ENCODE measurements around the gene MAP1B.

Gene MAP1B

DNA sequence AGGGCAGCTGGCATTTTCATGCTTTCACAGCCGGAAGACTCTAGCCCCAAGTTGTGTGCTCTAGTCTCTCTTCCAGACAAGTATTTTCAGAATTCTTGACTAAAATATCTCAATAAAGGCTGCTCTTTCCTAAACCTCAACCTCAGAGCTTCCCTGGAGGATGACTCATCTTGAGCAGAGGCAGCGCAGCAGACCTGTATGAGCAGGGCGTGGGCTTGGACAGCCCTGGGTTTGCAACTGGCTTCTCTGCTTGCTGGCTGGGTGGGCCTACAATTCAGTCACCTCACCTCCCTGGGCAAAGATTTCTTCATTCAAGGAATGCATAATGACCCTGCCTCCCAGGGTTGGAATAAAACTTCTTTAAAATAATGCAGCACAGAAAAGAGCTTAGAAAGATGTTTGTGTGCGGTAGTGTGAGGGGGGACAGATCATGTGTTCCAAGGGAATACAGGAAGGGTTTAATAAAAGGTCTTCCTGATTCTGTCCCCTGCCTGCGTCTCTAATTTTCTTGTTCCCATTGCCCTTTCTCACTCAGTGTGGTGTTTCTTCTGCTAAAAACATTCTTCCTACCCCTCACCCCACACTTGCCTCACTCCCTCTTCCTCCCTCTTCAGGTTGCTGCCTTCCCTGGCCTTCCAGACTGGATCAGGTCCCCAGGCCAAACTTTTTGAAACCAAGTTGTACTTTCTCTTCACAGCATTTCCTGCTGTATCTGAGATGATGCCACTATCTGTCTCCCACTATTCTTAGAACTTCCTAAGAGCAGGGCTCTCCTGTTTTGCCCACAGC lies 39.4 kb upstream of the MAP1B start:
- no peaks in the 10 kb centered on the region for H3K9me3 ChIP-seq (ENCODE audit: low read length)
- no peaks in the 10 kb centered on the region for H3K4me1 ChIP-seq (ENCODE audit: insufficient read depth, low read length, severe bottlenecking)
- H3K79me2 ChIP-seq (ENCODE audit: insufficient read depth, low read length), result no peaks in the 10 kb centered on the region
- no peaks in the 10 kb centered on the region for H4K20me1 ChIP-seq (ENCODE audit: insufficient read depth, low read length)
- no peaks in the 10 kb centered on the region for H3F3A ChIP-seq (ENCODE audit: insufficient read depth, low read length)
- no peak overlapping the region for H3K4me3 ChIP-seq (ENCODE audit: low read depth, low read length, poor library complexity, severe bottlenecking)
- H3K27ac ChIP-seq (ENCODE audit: low read depth, low read length, poor library complexity, severe bottlenecking), result no peak overlapping the region
- no peaks in the 10 kb centered on the region for H3K9me2 ChIP-seq (ENCODE audit: low read depth, low read length)
- no peak overlapping the region for H3K9ac ChIP-seq (ENCODE audit: low read length)
- TF ChIP-seq EZH2 (IDR thresholded peaks at IDR 0.05; ENCODE audit: borderline replicate concordance, low read length), result no peak
- no peak for TF ChIP-seq CTCF (IDR thresholded peaks at IDR 0.05; ENCODE audit: low read length)
- no peak overlapping the region for H2AFZ ChIP-seq (ENCODE audit: low read length)
- H3K27me3 ChIP-seq (ENCODE audit: insufficient read depth, low read length), result peaks cover 4% of the 10 kb centered on the region; the same call in 1 of the 2 replicates
- H3K36me3 ChIP-seq (ENCODE audit: insufficient read depth, low read length), result no peaks in the 10 kb centered on the region
- H3K4me2 ChIP-seq (ENCODE audit: low read length), result no peak overlapping the region

DNA sequence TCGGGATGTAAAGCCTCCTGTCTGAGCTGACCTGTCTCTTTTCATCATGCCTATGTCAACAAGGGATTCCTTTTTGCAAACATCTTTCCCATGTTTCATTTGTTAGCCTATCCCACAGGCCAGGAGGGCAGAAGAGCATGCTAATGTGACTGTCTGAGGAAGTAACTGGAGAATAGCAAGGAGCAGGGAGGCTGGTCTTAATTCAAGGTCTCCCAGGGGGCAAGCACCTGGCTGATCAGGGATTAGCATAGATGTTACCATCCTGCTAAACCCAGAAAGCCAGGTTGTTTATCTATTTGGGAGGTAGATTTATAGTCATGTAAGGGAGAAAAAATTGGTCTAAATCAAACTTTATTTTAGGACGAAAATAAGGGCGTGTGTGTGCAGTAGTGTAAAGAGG lies 36.7 kb upstream of the MAP1B start:
- Histone ChIP-seq H4K20me1 (ENCODE audit: insufficient read depth, low read length) (no peaks in the 10 kb centered on the region), H3K4me2 (ENCODE audit: low read length) (no peak overlapping the region), H3K9me3 (ENCODE audit: low read length) (no peaks in the 10 kb centered on the region), H3K27me3 (ENCODE audit: insufficient read depth, low read length) (peaks cover 4% of the 10 kb centered on the region; the same call in 1 of the 2 replicates), H3K79me2 (ENCODE audit: insufficient read depth, low read length) (no peaks in the 10 kb centered on the region), H3K9ac (ENCODE audit: low read length) (no peak overlapping the region), H2AFZ (ENCODE audit: low read length) (no peak overlapping the region), H3F3A (ENCODE audit: insufficient read depth, low read length) (no peaks in the 10 kb centered on the region), H3K27ac (ENCODE audit: low read depth, low read length, poor library complexity, severe bottlenecking) (no peak overlapping the region), H3K4me3 (ENCODE audit: low read depth, low read length, poor library complexity, severe bottlenecking) (no peak overlapping the region), H3K36me3 (ENCODE audit: insufficient read depth, low read length) (no peaks in the 10 kb centered on the region), H3K9me2 (ENCODE audit: low read depth, low read length) (no peaks in the 10 kb centered on the region), H3K4me1 (ENCODE audit: insufficient read depth, low read length, severe bottlenecking) (no peaks in the 10 kb centered on the region)
- TF ChIP-seq CTCF (IDR thresholded peaks at IDR 0.05; ENCODE audit: low read length) (no peak), EZH2 (IDR thresholded peaks at IDR 0.05; ENCODE audit: borderline replicate concordance, low read length) (no peak)

- Histone ChIP-seq H3F3A (ENCODE audit: insufficient read depth, low read length) (no peaks in the 10 kb centered on the region), H3K27me3 (ENCODE audit: insufficient read depth, low read length) (peaks cover 4% of the 10 kb centered on the region; the same call in 1 of the 2 replicates), H3K4me1 (ENCODE audit: insufficient read depth, low read length, severe bottlenecking) (no peaks in the 10 kb centered on the region), H3K27ac (ENCODE audit: low read depth, low read length, poor library complexity, severe bottlenecking) (no peak overlapping the region), H3K79me2 (ENCODE audit: insufficient read depth, low read length) (no peaks in the 10 kb centered on the region), H4K20me1 (ENCODE audit: insufficient read depth, low read length) (no peaks in the 10 kb centered on the region), H3K36me3 (ENCODE audit: insufficient read depth, low read length) (no peaks in the 10 kb centered on the region), H3K9me3 (ENCODE audit: low read length) (no peaks in the 10 kb centered on the region), H2AFZ (ENCODE audit: low read length) (no peak overlapping the region), H3K4me2 (ENCODE audit: low read length) (no peak overlapping the region), H3K9me2 (ENCODE audit: low read depth, low read length) (no peaks in the 10 kb centered on the region), H3K4me3 (ENCODE audit: low read depth, low read length, poor library complexity, severe bottlenecking) (no peak overlapping the region), H3K9ac (ENCODE audit: low read length) (no peak overlapping the region)
- TF ChIP-seq CTCF (IDR thresholded peaks at IDR 0.05; ENCODE audit: low read length), result no peak
- TF ChIP-seq EZH2 (IDR thresholded peaks at IDR 0.05; ENCODE audit: borderline replicate concordance, low read length), result no peak
Measured at GRCh38 chr5:72071906-72072305, 35.4 kb upstream of the MAP1B start.

All from OCI-LY1 (cell line).